HCT116 (cell line): Measurements from ENCODE around the gene PIPOX.

Source experiments
- RAD21 ChIP-seq: IDR thresholded peaks from 2 replicates; pipeline ENCODE4 v1.6.1; 2012; ENCODE audit warnings: low read depth, mild to moderate bottlenecking
- TF ChIP-seq, protein P1 (sequence below), 3 experiments: fragments of 200-600 bp in 1 of 3; sonication (generic) in 1 of 3; IDR thresholded peaks in 2 of 3; conservative IDR thresholded peaks in 1 of 3; 2 replicates each; pipeline ENCODE4 v1.5.1; 2012 to 2017; ENCODE audit warnings: low read depth in 2 of 3, low read length in 2 of 3, antibody characterized with exemption in 1 of 3, borderline replicate concordance in 1 of 3, control low read depth in 1 of 3, mild to moderate bottlenecking in 1 of 3, mixed read lengths in 1 of 3, mixed run types in 1 of 3, moderate library complexity in 1 of 3; ENCODE audit not compliant: insufficient read depth in 1 of 3

GRCh38 chr17:29070308-29070707 is 27.4 kb downstream of the PIPOX start:
- TF ChIP-seq, protein P1, sequence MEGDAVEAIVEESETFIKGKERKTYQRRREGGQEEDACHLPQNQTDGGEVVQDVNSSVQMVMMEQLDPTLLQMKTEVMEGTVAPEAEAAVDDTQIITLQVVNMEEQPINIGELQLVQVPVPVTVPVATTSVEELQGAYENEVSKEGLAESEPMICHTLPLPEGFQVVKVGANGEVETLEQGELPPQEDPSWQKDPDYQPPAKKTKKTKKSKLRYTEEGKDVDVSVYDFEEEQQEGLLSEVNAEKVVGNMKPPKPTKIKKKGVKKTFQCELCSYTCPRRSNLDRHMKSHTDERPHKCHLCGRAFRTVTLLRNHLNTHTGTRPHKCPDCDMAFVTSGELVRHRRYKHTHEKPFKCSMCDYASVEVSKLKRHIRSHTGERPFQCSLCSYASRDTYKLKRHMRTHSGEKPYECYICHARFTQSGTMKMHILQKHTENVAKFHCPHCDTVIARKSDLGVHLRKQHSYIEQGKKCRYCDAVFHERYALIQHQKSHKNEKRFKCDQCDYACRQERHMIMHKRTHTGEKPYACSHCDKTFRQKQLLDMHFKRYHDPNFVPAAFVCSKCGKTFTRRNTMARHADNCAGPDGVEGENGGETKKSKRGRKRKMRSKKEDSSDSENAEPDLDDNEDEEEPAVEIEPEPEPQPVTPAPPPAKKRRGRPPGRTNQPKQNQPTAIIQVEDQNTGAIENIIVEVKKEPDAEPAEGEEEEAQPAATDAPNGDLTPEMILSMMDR (IDR thresholded peaks at IDR 0.05 in 2 of 3, conservative IDR thresholded peaks at IDR 0.05 in 1 of 3; ENCODE audit: borderline replicate concordance in 1 of 3, insufficient read depth in 1 of 3, low read depth in 2 of 3, low read length in 2 of 3), result no peak
- no peak for TF ChIP-seq RAD21
